HepG2 (cell line): Measurements from ENCODE around the gene KDM8. TPM values are rescaled to one million over a fixed set of nuclear protein-coding genes. Genes with fewer than 3 reads are reported as not detected.

ENCODE experiments used
- GTF2F1 ChIP-seq: fragments of 150-350 bp; IDR thresholded peaks from 2 replicates; pipeline ENCODE4 v1.6.1; 2014; ENCODE audit warnings: low read length
- IKZF4 ChIP-seq: sonication (generic); formaldehyde crosslinking; IDR thresholded peaks from 2 replicates; pipeline ENCODE4 v1.5.1; 2020; ENCODE audit warnings: borderline replicate concordance, mild to moderate bottlenecking, low read depth, missing genetic modification reagents; ENCODE audit errors: not compliant biosample characterization
- NCOA1 ChIP-seq: sonication (generic); formaldehyde crosslinking; IDR thresholded peaks from 2 replicates; pipeline ENCODE4 v1.9.0; 2021; ENCODE audit warnings: missing genetic modification reagents
- PTBP1 ChIP-seq: fragments of 200-400 bp; formaldehyde crosslinking; IDR thresholded peaks from 2 replicates; pipeline ENCODE4 v1.6.1; 2018; ENCODE audit warnings: low read length, low read depth; ENCODE audit not compliant: poor library complexity, severe bottlenecking
- TMF1 ChIP-seq: sonication (generic); formaldehyde crosslinking; IDR thresholded peaks from 2 replicates; pipeline ENCODE4 v1.8.1; 2022; ENCODE audit warnings: low read depth, missing genetic modification reagents
- ZNF883 ChIP-seq: sonication (generic); formaldehyde crosslinking; IDR thresholded peaks from 2 replicates; pipeline ENCODE4 v1.5.1; 2020; ENCODE audit warnings: mild to moderate bottlenecking, missing genetic modification reagents; ENCODE audit errors: not compliant biosample characterization
- polyA plus RNA-seq, 8 experiments: library from polyadenylated mRNA; depleted of rRNA in 3 of 8; stranded (reverse) in 7 of 8; unstranded in 1 of 8; fragments of >200 nt; fragmentation: Illumina TruSeq in 4 of 8; extraction: Trizol in 4 of 8; gene quantifications; 2 replicates each; pipeline versions ENCODE4 v1.2.1 to v1.2.3, GENCODE V29; 2011 to 2016; ENCODE audit warnings: low read depth in 4 of 8, missing spikeins in 1 of 8, mixed read lengths in 1 of 8; ENCODE audit not compliant: insufficient read depth in 1 of 8
- total RNA-seq, 5 experiments: library from RNA; depleted of rRNA; stranded (reverse); fragments of >200 nt; fragmentation: Illumina TruSeq; extraction: Trizol; gene quantifications; 2 replicates each; pipeline ENCODE4 v1.2.3, GENCODE V29; 2016; ENCODE audit warnings: low read depth in 1 of 5
- TF ChIP-seq, protein P1 (sequence below): sonication (generic); formaldehyde crosslinking; IDR thresholded peaks from 2 replicates; pipeline ENCODE4 v1.4.0; 2020; ENCODE audit warnings: mild to moderate bottlenecking, missing genetic modification reagents
- TF ChIP-seq, protein P2 (sequence below): sonication (generic); formaldehyde crosslinking; IDR thresholded peaks from 2 replicates; pipeline ENCODE4 v1.5.0; 2020; ENCODE audit warnings: mild to moderate bottlenecking, missing genetic modification reagents
- TF ChIP-seq, protein P3 (sequence below): IDR thresholded peaks from 2 replicates; pipeline ENCODE4 v1.6.1; 2016; ENCODE audit warnings: low read depth, control low read depth

The KDM8 gene
- total and polyA plus RNA-seq, 2 of the 13 experiments (the other 11 are each of a cell fraction or from before 2014, with no cell fraction given): 3.3 to 8.6 TPM

DNA sequence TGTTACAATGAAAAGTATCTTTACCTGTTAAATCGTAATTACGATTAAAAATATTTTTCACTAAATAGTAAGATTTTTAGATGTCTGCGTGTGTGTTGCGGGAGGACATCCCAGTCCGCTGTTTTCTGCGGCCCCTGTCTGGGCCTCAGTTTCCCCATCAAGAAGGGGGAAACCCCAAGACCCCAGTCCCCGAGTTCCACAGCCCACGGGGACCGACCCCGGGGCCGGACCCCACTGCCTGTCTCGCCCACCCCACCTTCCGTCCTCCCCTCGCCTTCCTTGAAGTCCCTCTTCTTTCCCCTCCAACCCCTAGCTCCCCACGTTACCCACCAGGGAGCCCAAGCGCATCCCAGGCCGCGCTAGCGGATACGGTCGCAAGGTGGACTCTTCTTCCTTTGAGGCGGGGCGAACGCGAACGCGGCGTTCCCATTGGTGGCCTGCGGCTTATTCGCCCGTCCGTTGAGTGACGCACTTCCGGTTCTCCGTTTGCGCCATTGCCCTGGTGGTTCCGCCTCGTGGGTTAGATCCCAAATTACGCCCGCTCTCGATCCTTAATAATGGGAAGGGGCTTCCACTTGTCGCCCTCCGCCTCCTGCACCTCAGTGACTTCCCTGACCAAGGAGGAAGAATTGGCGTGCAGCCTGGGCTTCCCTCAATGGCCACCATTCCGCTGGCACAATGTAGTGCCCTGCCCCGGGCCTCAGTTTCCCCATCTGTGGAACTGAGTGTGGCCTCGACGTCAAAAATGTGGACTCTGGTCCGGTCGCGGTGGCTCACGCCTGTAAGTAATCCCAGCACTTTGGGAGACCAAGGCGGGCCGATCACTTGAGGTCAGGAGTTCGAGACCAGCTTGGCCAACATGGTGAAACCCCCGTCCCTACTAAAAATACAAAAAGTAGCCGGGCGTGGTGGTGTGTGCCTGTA is 65.3 kb downstream of the KDM8 start, which contains the start of gene NSMCE1 (continued):
- TF ChIP-seq, protein P1, sequence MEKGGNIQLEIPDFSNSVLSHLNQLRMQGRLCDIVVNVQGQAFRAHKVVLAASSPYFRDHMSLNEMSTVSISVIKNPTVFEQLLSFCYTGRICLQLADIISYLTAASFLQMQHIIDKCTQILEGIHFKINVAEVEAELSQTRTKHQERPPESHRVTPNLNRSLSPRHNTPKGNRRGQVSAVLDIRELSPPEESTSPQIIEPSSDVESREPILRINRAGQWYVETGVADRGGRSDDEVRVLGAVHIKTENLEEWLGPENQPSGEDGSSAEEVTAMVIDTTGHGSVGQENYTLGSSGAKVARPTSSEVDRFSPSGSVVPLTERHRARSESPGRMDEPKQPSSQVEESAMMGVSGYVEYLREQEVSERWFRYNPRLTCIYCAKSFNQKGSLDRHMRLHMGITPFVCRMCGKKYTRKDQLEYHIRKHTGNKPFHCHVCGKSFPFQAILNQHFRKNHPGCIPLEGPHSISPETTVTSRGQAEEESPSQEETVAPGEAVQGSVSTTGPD: no peak
- TF ChIP-seq TMF1 (CRISPR knock-in tag) (peak; percentile 61; the same call in 1 of the 2 replicates), NCOA1 (CRISPR knock-in tag) (no peak), GTF2F1 (no peak), IKZF4 (CRISPR knock-in tag) (no peak), PTBP1 (peak; percentile 31), ZNF883 (CRISPR knock-in tag) (peak; percentile 57)
- TF ChIP-seq, protein P2, sequence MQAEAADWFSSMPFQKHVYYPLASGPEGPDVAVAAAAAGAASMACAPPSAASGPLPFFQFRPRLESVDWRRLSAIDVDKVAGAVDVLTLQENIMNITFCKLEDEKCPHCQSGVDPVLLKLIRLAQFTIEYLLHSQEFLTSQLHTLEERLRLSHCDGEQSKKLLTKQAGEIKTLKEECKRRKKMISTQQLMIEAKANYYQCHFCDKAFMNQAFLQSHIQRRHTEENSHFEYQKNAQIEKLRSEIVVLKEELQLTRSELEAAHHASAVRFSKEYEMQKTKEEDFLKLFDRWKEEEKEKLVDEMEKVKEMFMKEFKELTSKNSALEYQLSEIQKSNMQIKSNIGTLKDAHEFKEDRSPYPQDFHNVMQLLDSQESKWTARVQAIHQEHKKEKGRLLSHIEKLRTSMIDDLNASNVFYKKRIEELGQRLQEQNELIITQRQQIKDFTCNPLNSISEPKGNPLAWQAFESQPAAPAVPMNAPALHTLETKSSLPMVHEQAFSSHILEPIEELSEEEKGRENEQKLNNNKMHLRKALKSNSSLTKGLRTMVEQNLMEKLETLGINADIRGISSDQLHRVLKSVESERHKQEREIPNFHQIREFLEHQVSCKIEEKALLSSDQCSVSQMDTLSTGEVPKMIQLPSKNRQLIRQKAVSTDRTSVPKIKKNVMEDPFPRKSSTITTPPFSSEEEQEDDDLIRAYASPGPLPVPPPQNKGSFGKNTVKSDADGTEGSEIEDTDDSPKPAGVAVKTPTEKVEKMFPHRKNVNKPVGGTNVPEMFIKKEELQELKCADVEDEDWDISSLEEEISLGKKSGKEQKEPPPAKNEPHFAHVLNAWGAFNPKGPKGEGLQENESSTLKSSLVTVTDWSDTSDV (CRISPR knock-in tag): peak; percentile 15; the same call in 1 of the 2 replicates
- TF ChIP-seq, protein P3, sequence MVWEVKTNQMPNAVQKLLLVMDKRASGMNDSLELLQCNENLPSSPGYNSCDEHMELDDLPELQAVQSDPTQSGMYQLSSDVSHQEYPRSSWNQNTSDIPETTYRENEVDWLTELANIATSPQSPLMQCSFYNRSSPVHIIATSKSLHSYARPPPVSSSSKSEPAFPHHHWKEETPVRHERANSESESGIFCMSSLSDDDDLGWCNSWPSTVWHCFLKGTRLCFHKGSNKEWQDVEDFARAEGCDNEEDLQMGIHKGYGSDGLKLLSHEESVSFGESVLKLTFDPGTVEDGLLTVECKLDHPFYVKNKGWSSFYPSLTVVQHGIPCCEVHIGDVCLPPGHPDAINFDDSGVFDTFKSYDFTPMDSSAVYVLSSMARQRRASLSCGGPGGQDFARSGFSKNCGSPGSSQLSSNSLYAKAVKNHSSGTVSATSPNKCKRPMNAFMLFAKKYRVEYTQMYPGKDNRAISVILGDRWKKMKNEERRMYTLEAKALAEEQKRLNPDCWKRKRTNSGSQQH (CRISPR knock-in tag): peak; percentile 93
- TF ChIP-seq, all 625 proteins: peak for 319
